ENCODE measurements around the gene ADPGK.

ADPGK gene

GRCh38 chr15:72706266-72706665 is 77.3 kb downstream of the ADPGK start:
- no peak for DNase-seq (ENCODE audit: insufficient read length)
- TF ChIP-seq TAF1 (IDR thresholded peaks at IDR 0.05; ENCODE audit: borderline replicate concordance, low read depth, low read length): no peak
- TF ChIP-seq POLR2AphosphoS5 (IDR thresholded peaks at IDR 0.05; ENCODE audit: low read depth, low read length): no peak
- TF ChIP-seq POLR2A (IDR thresholded peaks at IDR 0.05; ENCODE audit: low read depth, low read length): no peak
- FAIRE-seq: no peak

Data from GM12892 (cell line).